Measurements from ENCODE around the gene ABCA4.

GRCh38 chr1:94031154-94031553 is 89.8 kb downstream of the ABCA4 start:
- TF ChIP-seq POLR2A (IDR thresholded peaks at IDR 0.05) (no peak), CTCF (IDR thresholded peaks at IDR 0.05) (no peak), POLR2AphosphoS5 (IDR thresholded peaks at IDR 0.05) (no peak), EP300 (IDR thresholded peaks at IDR 0.05) (no peak)

Measured in stomach (tissue), 4 donors.